ENCODE data around the gene AKT3. TPM values are rescaled to one million over a fixed set of nuclear protein-coding genes. Genes with fewer than 3 reads are reported as not detected.

The AKT3 gene
- total RNA-seq, 4 donors from 2014 or later = 8.5 to 16.0 (median 15.2) TPM

DNA sequence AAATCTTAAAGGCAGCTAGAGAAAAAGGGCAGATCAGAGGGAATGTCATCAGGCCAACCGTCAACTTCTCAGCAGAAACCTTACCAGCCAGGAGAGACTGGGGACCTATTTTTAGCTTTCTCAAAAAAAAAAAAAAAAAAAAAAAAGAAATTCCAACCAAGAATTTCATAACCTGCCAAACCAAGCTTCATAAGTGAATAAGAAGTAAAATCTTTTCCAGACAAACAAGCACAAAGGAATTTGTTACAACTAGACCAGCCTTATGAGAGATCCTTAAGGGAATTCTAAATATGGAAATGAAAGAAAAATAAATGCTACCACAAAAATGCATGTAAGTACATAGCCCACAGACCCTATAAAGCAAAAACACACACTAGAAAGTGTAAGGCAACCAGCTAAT lies 267.7 kb downstream of the AKT3 start:
- Histone ChIP-seq H3K27ac (no peak overlapping the region), H3K27me3 (no peaks in the 10 kb centered on the region), H3K36me3 (no peaks in the 10 kb centered on the region), H3K4me3 (no peak overlapping the region), H3K9me3 (peaks cover 0 to 6% (median 3%) of the 10 kb centered on the region in 3 donors), H3K4me1 (no peaks in the 10 kb centered on the region)
- in situ Hi-C loops (cut with MboI; ENCODE audit: low sequenced_read_pairs in 4 of 4) (no loop called here), intact Hi-C loops (cut with DNase I; ENCODE audit: low total_unique reads) (no loop called here)
- ATAC-seq (no peak), DNase-seq (no peak)
- TF ChIP-seq, protein P1, sequence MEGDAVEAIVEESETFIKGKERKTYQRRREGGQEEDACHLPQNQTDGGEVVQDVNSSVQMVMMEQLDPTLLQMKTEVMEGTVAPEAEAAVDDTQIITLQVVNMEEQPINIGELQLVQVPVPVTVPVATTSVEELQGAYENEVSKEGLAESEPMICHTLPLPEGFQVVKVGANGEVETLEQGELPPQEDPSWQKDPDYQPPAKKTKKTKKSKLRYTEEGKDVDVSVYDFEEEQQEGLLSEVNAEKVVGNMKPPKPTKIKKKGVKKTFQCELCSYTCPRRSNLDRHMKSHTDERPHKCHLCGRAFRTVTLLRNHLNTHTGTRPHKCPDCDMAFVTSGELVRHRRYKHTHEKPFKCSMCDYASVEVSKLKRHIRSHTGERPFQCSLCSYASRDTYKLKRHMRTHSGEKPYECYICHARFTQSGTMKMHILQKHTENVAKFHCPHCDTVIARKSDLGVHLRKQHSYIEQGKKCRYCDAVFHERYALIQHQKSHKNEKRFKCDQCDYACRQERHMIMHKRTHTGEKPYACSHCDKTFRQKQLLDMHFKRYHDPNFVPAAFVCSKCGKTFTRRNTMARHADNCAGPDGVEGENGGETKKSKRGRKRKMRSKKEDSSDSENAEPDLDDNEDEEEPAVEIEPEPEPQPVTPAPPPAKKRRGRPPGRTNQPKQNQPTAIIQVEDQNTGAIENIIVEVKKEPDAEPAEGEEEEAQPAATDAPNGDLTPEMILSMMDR (IDR thresholded peaks at IDR 0.05 in 4 of 5, conservative IDR thresholded peaks at IDR 0.05 in 1 of 5) = no peak
- no peak for TF ChIP-seq POLR2A (IDR thresholded peaks at IDR 0.05)

DNA sequence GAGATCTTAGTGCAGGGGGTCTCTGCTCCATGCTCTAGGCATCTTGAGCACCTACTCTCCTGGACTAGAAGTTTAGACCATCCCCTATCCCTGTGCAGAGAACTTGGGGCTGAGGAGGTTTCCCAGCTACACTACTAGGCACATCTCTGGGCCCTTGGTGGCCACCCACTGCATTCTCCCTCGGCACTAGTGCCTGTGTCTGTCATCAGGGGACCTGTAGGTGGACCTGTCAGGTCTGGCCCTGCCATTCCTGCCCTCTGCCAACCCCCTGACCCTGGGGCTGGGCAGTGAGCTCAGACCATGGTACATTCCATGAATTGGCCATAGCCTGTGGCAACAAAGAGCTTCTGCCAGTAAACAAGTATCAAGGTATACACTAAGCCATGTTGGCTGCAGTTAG lies 269.1 kb downstream of the AKT3 start:
- Histone ChIP-seq H3K4me3 (no peak overlapping the region), H3K27ac (no peak overlapping the region), H3K9me3 (peaks cover 0 to 11% (median 3%) of the 10 kb centered on the region in 3 donors), H3K27me3 (no peaks in the 10 kb centered on the region), H3K4me1 (no peaks in the 10 kb centered on the region), H3K36me3 (no peaks in the 10 kb centered on the region)
- no peak for TF ChIP-seq POLR2A (IDR thresholded peaks at IDR 0.05)
- TF ChIP-seq, protein P1 (IDR thresholded peaks at IDR 0.05 in 4 of 5, conservative IDR thresholded peaks at IDR 0.05 in 1 of 5) = no peak
- ATAC-seq (no peak), DNase-seq (no peak)
- in situ Hi-C loops (cut with MboI; ENCODE audit: low sequenced_read_pairs in 4 of 4) = no loop called here
- intact Hi-C loops (cut with DNase I; ENCODE audit: low total_unique reads) = no loop called here

DNA sequence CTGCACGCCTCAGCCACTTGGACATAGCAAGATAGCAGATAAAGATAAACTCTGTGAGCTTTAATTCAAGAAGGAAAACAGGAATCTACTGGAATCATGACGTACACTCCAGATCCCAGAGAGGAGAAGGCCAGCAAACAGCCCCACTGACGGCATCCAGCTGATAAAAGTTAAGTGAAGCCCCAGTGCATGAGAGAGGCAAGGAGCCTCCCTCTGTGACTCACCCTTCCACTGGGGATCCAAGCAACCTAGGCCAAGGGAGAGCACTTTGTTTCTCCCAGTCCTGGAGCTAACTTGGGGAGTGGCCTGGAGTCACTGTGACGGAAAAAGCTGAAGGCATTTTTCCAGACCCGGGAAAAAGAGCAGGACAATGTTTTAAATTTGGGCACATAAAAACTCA lies 270.0 kb downstream of the AKT3 start:
- Histone ChIP-seq H3K4me3 (no peak overlapping the region), H3K36me3 (no peaks in the 10 kb centered on the region), H3K9me3 (peaks cover 0 to 11% (median 3%) of the 10 kb centered on the region in 3 donors), H3K4me1 (no peaks in the 10 kb centered on the region), H3K27ac (no peak overlapping the region), H3K27me3 (no peaks in the 10 kb centered on the region)
- intact Hi-C loops (cut with DNase I; ENCODE audit: low total_unique reads) = no loop called here
- in situ Hi-C loops (cut with MboI; ENCODE audit: low sequenced_read_pairs in 4 of 4) = no loop called here
- no peak for DNase-seq
- TF ChIP-seq POLR2A (IDR thresholded peaks at IDR 0.05) = no peak
- TF ChIP-seq, protein P1 (IDR thresholded peaks at IDR 0.05 in 4 of 5, conservative IDR thresholded peaks at IDR 0.05 in 1 of 5) = no peak
- ATAC-seq = no peak

DNA sequence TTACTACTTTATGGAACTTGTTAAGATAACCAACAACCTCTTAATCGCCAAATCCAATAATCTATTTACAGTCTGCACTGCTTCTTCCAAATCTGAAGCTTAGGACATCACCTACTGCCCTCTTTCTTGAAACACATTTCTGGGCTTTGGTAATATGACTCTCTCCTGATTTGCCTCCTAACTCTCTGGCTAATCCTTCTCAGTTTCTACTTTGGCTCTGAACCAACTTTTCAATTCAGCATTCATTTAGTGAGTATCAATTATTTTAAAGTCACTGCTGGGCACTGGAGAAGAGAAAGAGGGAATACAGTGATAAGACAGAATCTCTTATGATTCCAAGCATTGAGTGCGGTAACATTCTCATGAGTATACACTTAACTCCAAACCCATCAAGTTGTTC lies 275.0 kb downstream of the AKT3 start:
- Histone ChIP-seq H3K4me3 (no peak overlapping the region), H3K27me3 (no peaks in the 10 kb centered on the region), H3K4me1 (no peaks in the 10 kb centered on the region), H3K36me3 (no peaks in the 10 kb centered on the region), H3K27ac (no peak overlapping the region), H3K9me3 (peaks cover 0 to 5% (median 0%) of the 10 kb centered on the region in 3 donors)
- in situ Hi-C loops (cut with MboI; ENCODE audit: low sequenced_read_pairs in 4 of 4) = no loop called here
- no peak for ATAC-seq
- DNase-seq = no peak
- TF ChIP-seq, protein P1 (IDR thresholded peaks at IDR 0.05 in 4 of 5, conservative IDR thresholded peaks at IDR 0.05 in 1 of 5) = no peak
- TF ChIP-seq POLR2A (IDR thresholded peaks at IDR 0.05) = no peak
- intact Hi-C loops (cut with DNase I; ENCODE audit: low total_unique reads) = no loop called here

DNA sequence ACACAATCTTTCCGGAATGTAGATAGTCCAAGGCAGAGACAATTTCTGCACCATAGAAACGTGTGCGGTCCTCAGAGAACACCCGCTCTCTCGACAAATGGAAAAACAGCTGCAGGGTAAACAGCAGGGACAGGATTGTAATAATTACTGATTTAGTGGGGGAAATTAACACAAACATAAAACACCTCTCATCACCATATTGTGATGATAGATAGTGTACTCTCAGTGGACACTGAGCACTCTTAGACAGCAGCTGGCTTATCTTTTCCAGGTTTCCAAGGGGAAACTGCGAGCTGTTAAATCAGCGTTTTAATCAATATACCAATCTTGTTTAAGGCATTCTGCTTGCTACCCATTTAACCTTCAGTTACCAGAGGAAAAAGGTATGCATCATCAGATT lies 277.1 kb downstream of the AKT3 start:
- DNase-seq = no peak
- Histone ChIP-seq H3K27me3 (no peaks in the 10 kb centered on the region), H3K9me3 (peaks cover 0 to 5% (median 0%) of the 10 kb centered on the region in 3 donors), H3K36me3 (no peaks in the 10 kb centered on the region), H3K4me1 (no peaks in the 10 kb centered on the region), H3K4me3 (no peak overlapping the region), H3K27ac (no peak overlapping the region)
- TF ChIP-seq, protein P1 (IDR thresholded peaks at IDR 0.05 in 4 of 5, conservative IDR thresholded peaks at IDR 0.05 in 1 of 5) = no peak
- no peak for TF ChIP-seq POLR2A (IDR thresholded peaks at IDR 0.05)
- intact Hi-C loops (cut with DNase I; ENCODE audit: low total_unique reads) (no loop called here), in situ Hi-C loops (cut with MboI; ENCODE audit: low sequenced_read_pairs in 4 of 4) (no loop called here)
- no peak for ATAC-seq

All from gastrocnemius medialis (tissue), 4 donors.